ENCODE measurements around the gene SLC29A4. TPM values are rescaled to one million over a fixed set of nuclear protein-coding genes. Genes with fewer than 3 reads are reported as not detected.

SLC29A4 gene
- total RNA-seq, 1 donor from 2014 or later, result 6.3 TPM

DNA sequence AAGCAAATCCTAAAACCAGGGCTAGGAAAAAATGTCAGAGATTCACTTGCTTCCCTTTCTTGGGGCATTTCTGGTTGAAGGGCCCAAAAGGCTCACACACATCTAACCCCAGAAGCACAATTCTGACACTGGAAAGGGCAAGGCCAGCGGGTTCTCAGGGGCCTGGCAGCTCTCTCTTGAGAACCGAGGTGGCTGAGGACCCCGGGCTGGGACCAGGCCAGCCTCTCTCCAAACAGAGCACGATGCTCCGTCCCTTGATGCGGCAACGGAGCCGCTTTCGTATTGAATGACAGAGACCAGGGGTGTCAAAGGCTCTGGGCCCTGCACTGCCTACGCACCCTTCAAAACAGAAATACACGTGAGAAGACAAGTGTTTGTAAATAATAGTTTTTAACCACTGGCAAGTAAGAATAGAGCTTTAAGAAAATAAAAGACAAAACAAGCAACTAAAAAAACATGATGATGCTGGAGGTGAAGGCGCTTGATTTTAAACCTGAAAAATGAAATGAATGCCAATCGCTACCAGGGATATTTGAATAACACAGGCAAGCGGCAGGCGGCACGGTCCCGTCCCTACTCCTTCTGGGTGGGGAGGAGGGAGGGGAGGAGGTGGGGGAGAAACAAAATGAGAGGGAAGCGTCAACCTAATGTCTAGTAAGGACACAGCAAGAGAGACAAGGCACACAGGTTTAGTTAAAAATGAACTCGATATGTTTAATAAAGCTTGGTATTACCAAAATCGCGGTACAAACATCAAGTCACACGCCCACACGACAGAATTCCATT lies 68.0 kb downstream of the SLC29A4 start:
- H3K4me1 ChIP-seq (ENCODE audit: control insufficient read depth in 3 of 3, insufficient read depth in 3 of 3, low read length in 3 of 3), result peaks cover 13 to 14% (median 13%) of the 10 kb centered on the region in 3 donors
- no peak overlapping the region for H3K27ac ChIP-seq (ENCODE audit: low read depth, low read length)
- no peaks in the 10 kb centered on the region for H3K27me3 ChIP-seq (ENCODE audit: control insufficient read depth in 3 of 3, insufficient read depth in 3 of 3, low read length in 3 of 3)
- peaks cover 22 to 28% (median 26%) of the 10 kb centered on the region in 3 donors for H3K36me3 ChIP-seq (ENCODE audit: control insufficient read depth in 3 of 3, insufficient read depth in 3 of 3, low read length in 3 of 3)
- H3K9me3 ChIP-seq (ENCODE audit: control insufficient read depth in 3 of 3, low read length in 3 of 3), result no peaks in the 10 kb centered on the region
- no peak overlapping the region for H3K9ac ChIP-seq (ENCODE audit: low read depth in 1 of 3, low read length in 3 of 3)
- H3K4me3 ChIP-seq (ENCODE audit: low read length in 3 of 3), result no peak overlapping the region

DNA sequence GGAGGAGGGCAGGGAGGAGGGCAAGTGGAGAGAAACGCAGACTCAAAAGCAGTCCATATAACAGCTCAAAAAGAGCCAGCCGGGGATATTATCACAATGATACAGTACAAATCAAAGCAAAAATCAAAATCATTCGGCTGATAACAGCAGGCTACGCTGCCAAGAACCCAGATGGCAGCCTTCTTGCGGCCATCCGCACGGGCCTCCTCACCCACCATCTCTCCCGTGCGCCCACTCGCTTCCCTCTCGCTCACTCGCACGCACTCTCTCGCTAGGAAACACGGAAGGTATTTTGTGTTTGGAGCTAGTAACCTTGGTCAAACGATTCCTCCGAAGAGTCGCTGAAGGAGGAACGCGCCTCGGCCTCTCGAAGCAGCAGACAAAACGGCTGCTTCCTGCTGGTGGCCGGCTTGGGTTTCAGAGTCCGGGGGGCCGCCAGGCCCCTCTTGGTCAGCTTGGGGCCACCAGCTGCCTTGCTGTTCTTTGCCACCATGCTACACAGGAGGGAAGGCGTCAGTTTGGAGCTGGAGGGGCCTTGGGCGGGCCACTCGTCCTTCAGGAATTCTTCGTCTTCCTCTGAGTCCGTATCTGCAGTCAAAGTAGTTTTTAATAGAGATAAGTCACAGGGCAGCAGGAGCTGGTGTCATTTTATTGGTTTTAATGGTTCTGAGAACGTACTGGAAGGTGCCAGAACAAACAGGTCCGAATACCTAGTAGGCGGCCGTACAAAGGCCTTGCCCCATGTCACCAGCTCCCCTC lies 68.9 kb downstream of the SLC29A4 start:
- Histone ChIP-seq H3K4me1 (ENCODE audit: control insufficient read depth in 3 of 3, insufficient read depth in 3 of 3, low read length in 3 of 3) (peaks cover 13 to 14% (median 13%) of the 10 kb centered on the region in 3 donors), H3K9ac (ENCODE audit: low read depth in 1 of 3, low read length in 3 of 3) (no peak overlapping the region), H3K36me3 (ENCODE audit: control insufficient read depth in 3 of 3, insufficient read depth in 3 of 3, low read length in 3 of 3) (peaks cover 26 to 29% (median 28%) of the 10 kb centered on the region in 3 donors), H3K27me3 (ENCODE audit: control insufficient read depth in 3 of 3, insufficient read depth in 3 of 3, low read length in 3 of 3) (no peaks in the 10 kb centered on the region), H3K9me3 (ENCODE audit: control insufficient read depth in 3 of 3, low read length in 3 of 3) (no peaks in the 10 kb centered on the region), H3K27ac (ENCODE audit: low read depth, low read length) (no peak overlapping the region), H3K4me3 (ENCODE audit: low read length in 3 of 3) (no peak overlapping the region)

DNA sequence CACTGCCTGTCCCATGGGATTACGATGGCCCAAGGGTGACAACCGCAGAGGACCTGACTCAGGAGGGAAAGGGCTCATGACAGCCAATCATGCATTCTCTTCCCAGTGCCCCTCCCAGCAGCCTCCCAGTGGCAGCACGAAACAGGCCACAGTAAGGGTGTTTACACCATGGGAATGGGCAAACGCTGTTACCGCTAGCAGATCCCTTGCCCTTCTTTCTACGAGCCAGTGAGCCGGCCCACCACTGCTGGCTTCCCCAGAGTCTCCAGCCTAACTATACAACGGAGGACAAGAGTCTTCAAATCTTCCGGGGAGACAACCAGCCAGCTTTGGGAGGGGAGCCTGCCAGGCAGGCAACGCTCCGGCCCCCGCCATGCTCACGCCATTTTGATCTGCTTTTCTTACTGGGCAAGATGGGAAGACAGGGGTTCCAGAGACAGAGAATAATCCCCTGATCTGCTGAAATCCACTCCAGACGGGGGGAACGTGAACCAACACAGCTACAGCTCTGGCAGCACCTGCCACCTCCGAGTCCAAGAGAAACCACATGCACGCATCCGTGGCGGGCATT lies 69.8 kb downstream of the SLC29A4 start:
- Histone ChIP-seq H3K4me1 (ENCODE audit: control insufficient read depth in 3 of 3, insufficient read depth in 3 of 3, low read length in 3 of 3) (peaks cover 13 to 14% (median 13%) of the 10 kb centered on the region in 3 donors), H3K36me3 (ENCODE audit: control insufficient read depth in 3 of 3, insufficient read depth in 3 of 3, low read length in 3 of 3) (peaks cover 32 to 35% (median 35%) of the 10 kb centered on the region in 3 donors), H3K4me3 (ENCODE audit: low read length in 3 of 3) (no peak overlapping the region), H3K27me3 (ENCODE audit: control insufficient read depth in 3 of 3, insufficient read depth in 3 of 3, low read length in 3 of 3) (no peaks in the 10 kb centered on the region), H3K9ac (ENCODE audit: low read depth in 1 of 3, low read length in 3 of 3) (no peak overlapping the region), H3K27ac (ENCODE audit: low read depth, low read length) (no peak overlapping the region), H3K9me3 (ENCODE audit: control insufficient read depth in 3 of 3, low read length in 3 of 3) (no peaks in the 10 kb centered on the region)

DNA sequence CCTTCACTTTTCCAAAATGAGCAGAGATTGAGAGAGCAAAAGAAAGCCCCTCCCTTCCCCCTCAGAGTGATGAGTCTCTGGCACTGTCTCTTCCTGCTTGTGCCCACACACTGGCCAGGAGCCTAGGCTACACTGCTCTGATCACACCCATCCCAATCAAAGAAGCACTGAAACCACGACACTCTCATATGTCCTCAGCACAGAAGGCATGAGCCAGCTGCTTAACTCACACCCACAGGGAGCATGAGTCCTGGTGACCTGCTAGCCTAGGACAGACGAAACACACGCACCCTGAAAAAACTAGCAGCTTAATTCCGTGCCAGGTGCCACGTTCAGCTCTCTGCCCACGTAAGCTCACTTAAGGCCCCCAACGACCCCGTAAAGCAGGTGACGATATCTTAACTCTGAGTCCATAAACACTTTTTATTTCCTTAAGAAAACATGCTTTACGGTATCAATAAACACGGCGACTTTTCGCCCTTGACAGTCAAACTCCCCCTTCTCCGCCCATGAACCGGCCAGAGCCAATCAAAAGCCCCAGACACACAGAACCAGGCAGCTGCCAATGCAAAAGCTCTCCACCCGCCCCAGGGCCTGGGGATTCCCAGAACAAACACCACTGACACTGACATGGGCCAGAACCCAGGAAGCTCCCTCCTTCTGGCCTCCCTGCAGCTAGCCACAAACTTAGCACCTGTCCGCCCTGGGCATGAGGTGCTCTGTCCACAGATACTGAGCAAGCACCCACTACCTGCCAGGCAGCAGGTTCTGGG lies 71.9 kb downstream of the SLC29A4 start:
- Histone ChIP-seq H3K36me3 (ENCODE audit: control insufficient read depth in 3 of 3, insufficient read depth in 3 of 3, low read length in 3 of 3) (peaks cover 46% of the 10 kb centered on the region in 3 donors), H3K9ac (ENCODE audit: low read depth in 1 of 3, low read length in 3 of 3) (peak overlapping the region; percentile 46 to 79 (median 49))

More for the DNA sequence above, 71.9 kb downstream of the SLC29A4 start:
- peak overlapping the region; percentile 9 to 72 (median 32) for H3K4me3 ChIP-seq (ENCODE audit: low read length in 3 of 3)
- no peaks in the 10 kb centered on the region for H3K27me3 ChIP-seq (ENCODE audit: control insufficient read depth in 3 of 3, insufficient read depth in 3 of 3, low read length in 3 of 3)
- H3K9me3 ChIP-seq (ENCODE audit: control insufficient read depth in 3 of 3, low read length in 3 of 3), result no peaks in the 10 kb centered on the region
- peaks cover 13 to 14% (median 13%) of the 10 kb centered on the region in 3 donors for H3K4me1 ChIP-seq (ENCODE audit: control insufficient read depth in 3 of 3, insufficient read depth in 3 of 3, low read length in 3 of 3)
- H3K27ac ChIP-seq (ENCODE audit: low read depth, low read length), result peak overlapping the region; percentile 51

Other genes starting within 250 kb of the SLC29A4 start
- gene RBAK, start 237.1 kb upstream of the SLC29A4 start, total RNA-seq, result 6.3 TPM
- 30.3 TPM for gene WIPI2, start 92.7 kb upstream of the SLC29A4 start, total RNA-seq
- 25.6 TPM for gene TNRC18, start 140.9 kb downstream of the SLC29A4 start, total RNA-seq
- 2.6 TPM for gene FBXL18, start 230.9 kb downstream of the SLC29A4 start, total RNA-seq
- gene ACTB, start 247.7 kb downstream of the SLC29A4 start, total RNA-seq, result 779 TPM